Pancreas (tissue), 10 donors: ENCODE measurements around the gene BPIFA3. TPM values are rescaled to one million over a fixed set of nuclear protein-coding genes. Genes with fewer than 3 reads are reported as not detected.

Experiments
- ATAC-seq, 4 donors: fragments of 200-7000 bp; cut with Tn5 transposase; one replicate each; pipeline versions ENCODE4 v1.8.0 to v1.9.1; 2020; ENCODE audit warnings: mild to moderate bottlenecking in 4 of 4, moderate library complexity in 4 of 4
- DNase-seq, 6 donors: peaks; one replicate each; pipeline ENCODE4 v3.0.0-alpha.2; 2020
- FAIRE-seq: peaks from 2 replicates; lab custom pipeline; 2012; peaks lifted over from hg19 to GRCh38; lab: Jason Lieb, UNC
- H3K27ac ChIP-seq, 4 donors: fragments of 200-600 bp; sonication (generic); 1 replicate in 3 of 4; 2 replicates in 1 of 4; pipeline versions ENCODE4 v1.5.0 to v1.8.0; 2020
- H3K27me3 ChIP-seq, 4 donors: fragments of 200-600 bp; one replicate each; pipeline ENCODE4 v1.8.0; 2021
- H3K36me3 ChIP-seq, 3 donors: fragments of 200-600 bp; sonication (generic) in 1 of 3; one replicate each; pipeline versions ENCODE4 v1.5.0 to v1.8.0; 2020 to 2021
- H3K4me1 ChIP-seq, 3 donors: fragments of 200-600 bp; one replicate each; pipeline ENCODE4 v1.8.0; 2021
- H3K4me3 ChIP-seq, 4 donors: fragments of 200-600 bp; sonication (generic) in 2 of 4; one replicate each; pipeline versions ENCODE4 v1.5.0 to v1.8.0; 2020 to 2021
- H3K9me3 ChIP-seq, 4 donors: fragments of 200-600 bp; one replicate each; pipeline ENCODE4 v1.8.0; 2021
- WGBS, 2 donors: extraction: QIAGEN DNeasy Blood & Tissue Kit; methylation state at CpG; one replicate each; pipeline ENCODE4 v1.1.7; 2013; 5-methylcytosine and 5-hydroxymethylcytosine counted together
- intact Hi-C, 3 donors: fragments of 100-400 bp; cut with DNase I; formaldehyde crosslinking; loops; one replicate each; pipeline versions ENCODE4 v1.11.1 to v1.14.2; 2022
- polyA plus RNA-seq, 2 donors: library from polyadenylated mRNA; stranded (reverse); fragments of 200-250 nt; gene quantifications; one replicate each; pipeline ENCODE4 v1.2.3, GENCODE V29; 2013
- total RNA-seq, 6 donors: library from RNA; stranded (reverse); fragmentation: NEBNext Ultra II Directional in 4 of 6; extraction: Animal tissue kit (Norgen Biotek cat#: 25700) in 4 of 6; gene quantifications; one replicate each; pipeline versions ENCODE4 v1.2.1 to v1.2.4, GENCODE V29; 2021 to 2023
- TF ChIP-seq, protein P1 (sequence below), 4 donors: fragments of 200-600 bp; sonication (generic) in 3 of 4; IDR thresholded peaks; one replicate each; pipeline versions ENCODE4 v1.5.0 to v1.8.0; 2021; ENCODE audit warnings: antibody characterized with exemption in 4 of 4
- donor health status: healthy with polysubstance abuse.
- donor health status: DM: no; HTN: no; CAD: no; lungs with moderate emphysema.
- donor health status: DM: no; HTN: no; CAD: no.
- donor health status: control.
- donor health status: control.
- donor health status: Bipolar disorder and iron deficiency.
- donor health status: DM: yes; HTN: yes; CAD: no.
- donor health status: DM: no; HTN: no; CAD: no.
- donor health status: DM: no; HTN: no; CAD: no.
- donor health status: DM: yes; HTN: yes; CAD: no.

The BPIFA3 gene
- total RNA-seq: not detected
- not detected for polyA plus RNA-seq

DNA sequence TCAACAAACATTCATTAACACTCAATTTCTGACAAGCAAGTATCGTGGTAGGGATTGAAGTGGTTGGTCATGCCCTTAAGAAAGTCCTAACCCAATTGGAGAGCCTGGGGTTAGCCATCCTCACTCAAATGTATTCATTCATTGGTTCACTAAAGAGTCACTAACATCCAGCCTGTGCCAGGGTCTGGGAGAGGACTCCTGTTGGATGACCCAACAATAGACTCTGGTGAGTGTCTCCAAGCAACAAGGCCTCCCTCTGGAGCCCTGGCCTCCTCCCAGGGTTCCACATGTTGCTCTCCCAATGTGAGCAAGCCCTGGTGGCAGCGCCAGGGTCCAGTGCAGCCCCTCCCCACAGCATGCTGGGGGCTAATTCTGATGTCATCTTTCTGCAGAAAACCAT, at the start of gene BPIFA3:
Gene BPIFA3, plus strand, starts transcription at position 301 of the 400 bp plus-strand sequence. CDS start 185 bp downstream, outside the sequence.
- TF ChIP-seq, protein P1, sequence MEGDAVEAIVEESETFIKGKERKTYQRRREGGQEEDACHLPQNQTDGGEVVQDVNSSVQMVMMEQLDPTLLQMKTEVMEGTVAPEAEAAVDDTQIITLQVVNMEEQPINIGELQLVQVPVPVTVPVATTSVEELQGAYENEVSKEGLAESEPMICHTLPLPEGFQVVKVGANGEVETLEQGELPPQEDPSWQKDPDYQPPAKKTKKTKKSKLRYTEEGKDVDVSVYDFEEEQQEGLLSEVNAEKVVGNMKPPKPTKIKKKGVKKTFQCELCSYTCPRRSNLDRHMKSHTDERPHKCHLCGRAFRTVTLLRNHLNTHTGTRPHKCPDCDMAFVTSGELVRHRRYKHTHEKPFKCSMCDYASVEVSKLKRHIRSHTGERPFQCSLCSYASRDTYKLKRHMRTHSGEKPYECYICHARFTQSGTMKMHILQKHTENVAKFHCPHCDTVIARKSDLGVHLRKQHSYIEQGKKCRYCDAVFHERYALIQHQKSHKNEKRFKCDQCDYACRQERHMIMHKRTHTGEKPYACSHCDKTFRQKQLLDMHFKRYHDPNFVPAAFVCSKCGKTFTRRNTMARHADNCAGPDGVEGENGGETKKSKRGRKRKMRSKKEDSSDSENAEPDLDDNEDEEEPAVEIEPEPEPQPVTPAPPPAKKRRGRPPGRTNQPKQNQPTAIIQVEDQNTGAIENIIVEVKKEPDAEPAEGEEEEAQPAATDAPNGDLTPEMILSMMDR (IDR thresholded peaks at IDR 0.05): no peak
- Histone ChIP-seq H3K36me3 (no peaks in the 10 kb centered on the region), H3K9me3 (no peaks in the 10 kb centered on the region), H3K27me3 (no peaks in the 10 kb centered on the region), H3K27ac (no peak within 1 kb of the TSS), H3K4me1 (no peaks in the 10 kb centered on the region), H3K4me3 (no peak within 1 kb of the TSS)
- intact Hi-C loops: no loop called here
- no peak for FAIRE-seq
- DNase-seq: no peak
- no peak for ATAC-seq
- 71 to 84% methylated on average over 2 of the region's 2 CpGs for WGBS, 2 donors

DNA sequence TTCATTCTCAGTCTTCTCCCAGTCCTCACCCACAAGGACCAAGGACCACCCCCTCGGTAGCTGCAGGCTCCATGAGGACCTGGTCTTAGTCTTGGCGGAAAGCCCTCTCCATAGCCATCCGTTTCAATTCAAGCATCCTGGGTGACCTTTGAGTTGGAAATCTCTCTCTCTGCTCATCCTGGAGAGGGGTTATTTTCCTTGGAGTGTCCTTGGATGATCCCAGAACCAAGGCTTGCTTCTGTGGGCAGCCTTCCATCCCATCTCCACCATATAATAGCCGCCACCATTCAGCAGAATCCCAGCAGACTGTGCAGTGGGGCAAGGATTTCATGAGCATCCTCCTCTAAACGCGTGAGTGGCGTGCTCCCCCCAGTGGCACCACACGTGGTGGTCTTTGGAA, 49.3 kb upstream of the BPIFA3 start, which contains the start of gene BPIFA2:
Gene BPIFA2, plus strand, starts transcription at position 301 of the 400 bp plus-strand sequence. CDS start 987 bp downstream, outside the sequence.
- Histone ChIP-seq H3K4me3 (no peak within 1 kb of the TSS), H3K36me3 (no peaks in the 10 kb centered on the region), H3K4me1 (no peaks in the 10 kb centered on the region), H3K9me3 (no peaks in the 10 kb centered on the region), H3K27ac (no peak within 1 kb of the TSS), H3K27me3 (no peaks in the 10 kb centered on the region)
- TF ChIP-seq, protein P1 (IDR thresholded peaks at IDR 0.05): no peak
- WGBS, 2 donors: 65 to 75% methylated on average over 8 of the region's 8 CpGs
- FAIRE-seq (no peak), DNase-seq (no peak), ATAC-seq (no peak)
- intact Hi-C loops: no loop called here

DNA sequence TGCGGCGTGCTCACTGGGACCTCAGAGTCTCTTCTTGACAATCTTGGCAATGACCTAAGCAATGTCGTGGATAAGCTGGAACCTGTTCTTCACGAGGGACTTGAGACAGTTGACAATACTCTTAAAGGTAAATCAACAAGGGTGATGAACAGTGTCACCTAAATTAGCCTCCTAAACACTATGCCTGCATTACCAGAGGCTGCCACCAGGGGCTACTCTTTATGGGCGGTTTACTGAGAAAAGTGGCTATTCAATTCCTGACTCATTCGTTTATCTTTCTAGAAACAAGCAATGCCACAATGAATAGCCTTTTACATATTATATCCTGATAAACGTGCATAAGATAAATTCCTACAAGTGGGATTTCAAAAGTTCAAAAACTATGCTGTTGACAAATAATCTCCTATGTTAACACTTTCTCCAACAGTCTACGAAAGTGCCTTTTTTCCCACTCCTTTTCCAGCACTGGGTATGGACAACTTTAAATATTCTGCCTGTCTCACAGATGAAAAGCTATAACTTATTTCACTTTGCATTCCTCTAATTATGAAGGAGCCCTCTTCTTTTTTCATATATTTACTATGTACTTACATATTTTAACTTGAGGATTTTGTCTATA, 47.9 kb upstream of the BPIFA3 start:
- no peak overlapping the region for H3K4me3 ChIP-seq
- H3K4me1 ChIP-seq: no peaks in the 10 kb centered on the region
- no peak for DNase-seq
- no peaks in the 10 kb centered on the region for H3K36me3 ChIP-seq
- no peak for ATAC-seq
- intact Hi-C loops: no loop called here
- no peak for FAIRE-seq
- H3K27ac ChIP-seq: no peak overlapping the region
- no peaks in the 10 kb centered on the region for H3K27me3 ChIP-seq
- H3K9me3 ChIP-seq: no peaks in the 10 kb centered on the region
- TF ChIP-seq, protein P1 (IDR thresholded peaks at IDR 0.05): peak in 3 of 4 donors; percentile 6 to 41 (median 13)
- 44 to 51% methylated on average over 8 of the region's 8 CpGs for WGBS, 2 donors

DNA sequence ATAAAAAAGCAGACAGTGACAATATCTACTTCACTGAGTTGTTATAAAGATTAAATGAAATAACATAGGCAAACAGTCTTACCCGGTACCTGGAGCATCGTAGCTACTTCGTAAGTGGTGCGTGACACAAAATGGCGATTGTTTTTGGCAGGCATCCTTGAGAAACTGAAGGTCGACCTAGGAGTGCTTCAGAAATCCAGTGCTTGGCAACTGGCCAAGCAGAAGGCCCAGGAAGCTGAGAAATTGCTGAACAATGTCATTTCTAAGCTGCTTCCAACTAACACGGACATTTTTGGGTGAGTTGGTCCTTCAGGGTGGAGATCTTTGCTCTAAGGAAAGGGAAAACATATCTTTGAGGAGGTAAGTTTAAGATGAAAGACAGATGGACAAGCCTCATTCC, 44.4 kb upstream of the BPIFA3 start:
- no peak overlapping the region for H3K27ac ChIP-seq
- no peaks in the 10 kb centered on the region for H3K4me1 ChIP-seq
- TF ChIP-seq, protein P1 (IDR thresholded peaks at IDR 0.05): no peak
- no peaks in the 10 kb centered on the region for H3K27me3 ChIP-seq
- DNase-seq: no peak
- H3K36me3 ChIP-seq: no peaks in the 10 kb centered on the region
- no peak for ATAC-seq
- no peaks in the 10 kb centered on the region for H3K9me3 ChIP-seq
- intact Hi-C loops: no loop called here
- WGBS, 2 donors: 45 to 46% methylated on average over 7 of the region's 7 CpGs
- FAIRE-seq: no peak
- no peak overlapping the region for H3K4me3 ChIP-seq

DNA sequence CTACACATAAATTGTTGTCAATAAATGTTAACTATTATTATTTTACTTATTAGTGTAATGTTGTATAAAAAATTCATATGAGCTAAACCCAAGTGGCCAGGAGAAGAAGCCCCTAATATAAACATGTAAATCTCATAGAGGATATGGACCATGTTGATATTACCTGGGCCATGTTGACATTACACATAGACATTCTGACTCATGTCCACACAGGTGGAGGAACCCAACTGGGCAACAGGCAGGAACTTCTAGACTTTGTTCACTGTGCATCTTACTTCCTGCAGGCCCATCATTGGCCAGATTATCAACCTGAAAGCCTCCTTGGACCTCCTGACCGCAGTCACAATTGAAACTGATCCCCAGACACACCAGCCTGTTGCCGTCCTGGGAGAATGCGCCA, 42.0 kb upstream of the BPIFA3 start:
- Histone ChIP-seq H3K27ac (no peak overlapping the region), H3K36me3 (no peaks in the 10 kb centered on the region), H3K4me1 (no peaks in the 10 kb centered on the region), H3K9me3 (no peaks in the 10 kb centered on the region), H3K27me3 (no peaks in the 10 kb centered on the region), H3K4me3 (no peak overlapping the region)
- DNase-seq (no peak), ATAC-seq (peak in 1 of 4 donors; percentile 30), FAIRE-seq (no peak)
- WGBS, 2 donors: 79 to 81% methylated on average over 3 of the region's 3 CpGs
- TF ChIP-seq, protein P1 (IDR thresholded peaks at IDR 0.05): no peak
- intact Hi-C loops: no loop called here
